ENCODE measurements around the gene DOCK10.

Gene DOCK10

DNA sequence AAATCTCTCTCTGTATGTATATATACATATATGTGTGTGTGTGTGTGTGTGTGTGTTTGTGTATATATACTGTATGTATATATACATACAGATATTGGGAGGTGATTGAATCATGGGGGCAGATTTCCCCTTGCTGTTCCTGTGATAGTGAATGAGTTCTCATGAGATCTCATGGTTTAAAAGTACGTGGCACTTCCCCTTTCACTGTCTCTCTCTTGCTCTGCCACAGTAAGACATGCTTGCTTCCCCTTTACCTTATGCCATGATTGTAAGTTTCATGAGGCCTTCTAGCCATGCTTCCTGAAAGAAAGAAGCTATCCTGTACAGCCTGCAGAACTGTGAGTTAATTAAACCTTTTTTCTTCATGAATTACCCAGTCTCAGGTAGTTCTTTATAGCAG lies 307.3 kb downstream of the DOCK10 start:
- DNase-seq (ENCODE audit: extremely low read depth, insufficient read length) = no peak
- TF ChIP-seq CTCF (IDR thresholded peaks at IDR 0.05; ENCODE audit: insufficient read depth, low read length, poor library complexity, severe bottlenecking) = no peak
- no peak overlapping the region for H3K4me3 ChIP-seq (replicated peaks; ENCODE audit: low read depth, low read length)
- H3K27me3 ChIP-seq (replicated peaks; ENCODE audit: control insufficient read depth, insufficient read depth, low read length) = no peaks in the 10 kb centered on the region
- H3K36me3 ChIP-seq (ENCODE audit: control insufficient read depth, insufficient read depth, low read length) = no peaks in the 10 kb centered on the region

- no peak for DNase-seq (ENCODE audit: extremely low read depth, insufficient read length)
- Histone ChIP-seq H3K36me3 (ENCODE audit: control insufficient read depth, insufficient read depth, low read length) (no peaks in the 10 kb centered on the region), H3K4me3 (replicated peaks; ENCODE audit: low read depth, low read length) (no peak overlapping the region), H3K27me3 (replicated peaks; ENCODE audit: control insufficient read depth, insufficient read depth, low read length) (no peaks in the 10 kb centered on the region)
- no peak for TF ChIP-seq CTCF (IDR thresholded peaks at IDR 0.05; ENCODE audit: insufficient read depth, low read length, poor library complexity, severe bottlenecking)
Observed at GRCh38 chr2:224731665-224732064, 310.6 kb downstream of the DOCK10 start.

GRCh38 chr2:224729435-224729834 lies 312.8 kb downstream of the DOCK10 start:
- TF ChIP-seq CTCF (IDR thresholded peaks at IDR 0.05; ENCODE audit: insufficient read depth, low read length, poor library complexity, severe bottlenecking) = no peak
- Histone ChIP-seq H3K36me3 (ENCODE audit: control insufficient read depth, insufficient read depth, low read length) (no peaks in the 10 kb centered on the region), H3K4me3 (replicated peaks; ENCODE audit: low read depth, low read length) (no peak overlapping the region), H3K27me3 (replicated peaks; ENCODE audit: control insufficient read depth, insufficient read depth, low read length) (no peaks in the 10 kb centered on the region)
- DNase-seq (ENCODE audit: extremely low read depth, insufficient read length) = no peak

DNA sequence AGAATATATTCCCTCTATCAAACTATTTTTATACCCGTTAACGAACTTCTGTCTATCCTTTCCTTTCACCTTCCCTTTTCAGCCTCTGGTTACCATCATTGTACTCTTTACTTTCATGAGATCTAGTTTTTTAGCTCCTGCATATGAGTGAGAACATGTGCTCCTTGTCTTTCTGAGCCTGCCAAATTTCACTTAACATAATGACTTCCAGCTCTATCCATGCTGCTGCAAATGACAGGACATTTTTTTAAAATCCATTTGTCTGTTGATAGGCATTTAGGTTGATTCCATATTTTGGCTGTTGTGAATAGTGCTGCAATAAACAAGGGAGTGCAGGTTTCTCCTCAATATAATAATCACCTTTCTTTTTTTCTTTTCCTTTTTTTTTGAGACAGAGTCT lies 317.9 kb downstream of the DOCK10 start:
- Histone ChIP-seq H3K27me3 (replicated peaks; ENCODE audit: control insufficient read depth, insufficient read depth, low read length) (no peaks in the 10 kb centered on the region), H3K4me3 (replicated peaks; ENCODE audit: low read depth, low read length) (no peak overlapping the region), H3K36me3 (ENCODE audit: control insufficient read depth, insufficient read depth, low read length) (no peaks in the 10 kb centered on the region)
- no peak for DNase-seq (ENCODE audit: extremely low read depth, insufficient read length)
- TF ChIP-seq CTCF (IDR thresholded peaks at IDR 0.05; ENCODE audit: insufficient read depth, low read length, poor library complexity, severe bottlenecking) = no peak

DNA sequence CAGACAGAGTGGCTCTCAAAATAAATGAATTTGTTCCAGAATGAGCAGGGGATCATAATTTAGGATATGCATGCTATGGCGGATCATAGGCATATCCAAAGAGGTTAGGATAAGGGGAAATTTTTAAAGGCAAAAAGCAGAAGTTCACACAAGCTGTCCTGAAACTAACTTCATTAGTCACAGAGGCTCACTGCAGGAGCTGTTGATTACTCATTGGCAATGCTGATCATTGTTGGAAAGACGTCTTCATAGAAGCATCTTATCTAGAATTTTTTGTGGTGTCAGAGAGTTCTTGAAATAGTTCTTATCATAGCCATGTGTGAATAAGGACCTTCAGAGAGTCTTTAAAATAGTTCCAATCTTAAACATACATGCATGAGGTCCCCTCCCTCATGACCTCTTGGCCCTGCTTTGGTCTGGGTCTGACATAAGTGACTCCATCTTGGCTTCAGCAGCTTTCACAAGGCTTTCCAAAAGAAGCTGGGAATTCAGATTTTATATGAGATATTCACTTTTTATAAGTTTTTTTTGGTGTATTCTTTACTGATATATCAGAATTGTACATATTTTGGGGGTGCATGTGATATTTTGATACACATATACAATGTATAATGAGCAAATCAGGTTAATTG lies 318.6 kb downstream of the DOCK10 start:
- DNase-seq (ENCODE audit: extremely low read depth, insufficient read length) = no peak
- H3K36me3 ChIP-seq (ENCODE audit: control insufficient read depth, insufficient read depth, low read length) = no peaks in the 10 kb centered on the region
- no peaks in the 10 kb centered on the region for H3K27me3 ChIP-seq (replicated peaks; ENCODE audit: control insufficient read depth, insufficient read depth, low read length)
- no peak overlapping the region for H3K4me3 ChIP-seq (replicated peaks; ENCODE audit: low read depth, low read length)
- no peak for TF ChIP-seq CTCF (IDR thresholded peaks at IDR 0.05; ENCODE audit: insufficient read depth, low read length, poor library complexity, severe bottlenecking)

DNA sequence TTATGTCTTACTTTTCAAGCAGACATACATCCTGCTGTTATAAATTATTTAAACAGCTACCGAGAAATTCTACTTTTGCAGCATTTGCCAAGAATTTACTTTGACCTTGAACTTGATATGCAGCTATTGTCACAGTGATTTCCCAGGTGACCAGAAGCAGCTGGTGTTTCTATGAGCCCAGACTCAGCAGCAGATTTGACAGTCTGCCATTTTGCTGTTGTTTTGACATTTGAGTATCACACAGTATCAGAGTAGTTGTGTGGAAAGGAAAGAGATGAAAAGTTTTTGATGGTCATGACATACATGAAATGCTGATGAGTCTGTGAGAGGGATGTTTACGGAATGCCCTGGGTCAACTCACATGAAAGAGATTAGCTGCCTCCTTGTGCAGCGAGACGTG lies 319.5 kb downstream of the DOCK10 start:
- Histone ChIP-seq H3K36me3 (ENCODE audit: control insufficient read depth, insufficient read depth, low read length) (no peaks in the 10 kb centered on the region), H3K4me3 (replicated peaks; ENCODE audit: low read depth, low read length) (no peak overlapping the region), H3K27me3 (replicated peaks; ENCODE audit: control insufficient read depth, insufficient read depth, low read length) (no peaks in the 10 kb centered on the region)
- no peak for TF ChIP-seq CTCF (IDR thresholded peaks at IDR 0.05; ENCODE audit: insufficient read depth, low read length, poor library complexity, severe bottlenecking)
- DNase-seq (ENCODE audit: extremely low read depth, insufficient read length) = no peak
